ENCODE results near the gene LCN6.

DNA sequence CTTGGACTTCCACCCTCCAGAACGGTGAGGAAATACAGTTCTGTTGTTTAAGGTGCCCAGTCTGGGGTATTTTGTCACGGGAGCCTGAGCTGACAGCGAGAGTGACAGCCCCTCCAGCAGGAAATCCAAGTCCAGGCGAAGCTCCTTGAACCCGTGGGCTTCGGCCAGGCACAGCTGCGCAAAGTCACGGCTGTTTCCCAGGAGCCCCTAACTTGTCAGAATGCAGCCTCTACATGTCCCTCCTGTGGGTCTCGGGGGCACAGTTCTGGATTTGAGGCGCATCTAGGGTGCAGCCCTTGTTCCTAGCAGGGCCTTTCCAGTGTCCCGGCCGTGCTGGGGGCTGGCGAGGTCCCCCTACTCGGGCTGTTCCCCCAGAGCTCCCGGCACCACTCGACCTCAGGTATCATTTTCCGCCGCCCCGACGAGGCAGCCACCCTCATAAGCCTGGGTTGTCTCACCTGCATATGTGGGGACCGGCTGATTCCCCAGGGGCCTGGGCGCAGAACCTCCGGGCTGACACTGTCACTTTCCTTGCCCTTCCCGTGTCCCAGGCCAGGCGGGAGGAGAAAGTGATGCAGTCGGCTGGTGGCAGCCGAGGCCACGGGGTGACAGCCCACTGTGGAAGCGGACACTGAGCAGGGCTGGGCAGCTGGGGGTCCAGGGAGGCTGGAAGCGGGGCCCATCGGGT, 5.2 kb upstream of the LCN6 start:
- TF ChIP-seq CTCF (IDR thresholded peaks at IDR 0.05) (no peak), POLR2A (IDR thresholded peaks at IDR 0.05) (no peak)
